SK-N-SH treated with all-trans-retinoic acid at 6 μM for 48 hours (cell line): ENCODE data around the gene PFKP.

Source experiments
- ATAC-seq: fragments of 200-7000 bp; cut with Tn5 transposase; 3 replicates; pipeline ENCODE4 v1.9.1; 2020; ENCODE audit warnings: mild to moderate bottlenecking, moderate library complexity
- ARNTL ChIP-seq: fragments of 450-650 bp; formaldehyde crosslinking; IDR thresholded peaks from 2 replicates; pipeline ENCODE4 v1.5.0; 2020; ENCODE audit warnings: low read depth, mild to moderate bottlenecking, moderate library complexity, borderline replicate concordance
- BACH2 ChIP-seq: fragments of 250-450 bp; sonication (Bioruptor Pico); IDR thresholded peaks from 2 replicates; pipeline ENCODE4 v1.9.0; 2021; ENCODE audit warnings: mild to moderate bottlenecking, borderline replicate concordance
- CREB5 ChIP-seq: fragments of 250-450 bp; sonication (Bioruptor Pico); IDR thresholded peaks from 2 replicates; pipeline ENCODE4 v1.5.1; 2020; ENCODE audit warnings: low read depth, mild to moderate bottlenecking, moderate library complexity
- CSDC2 ChIP-seq: fragments of 250-450 bp; sonication (Bioruptor Pico); IDR thresholded peaks from 2 replicates; pipeline ENCODE4 v1.5.0; 2020; ENCODE audit warnings: mild to moderate bottlenecking, moderate library complexity
- CSRNP3 ChIP-seq: fragments of 250-450 bp; sonication (Bioruptor Pico); IDR thresholded peaks from 2 replicates; pipeline ENCODE4 v1.5.1; 2021; ENCODE audit warnings: mild to moderate bottlenecking, moderate library complexity
- ESRRG ChIP-seq: fragments of 250-450 bp; sonication (Bioruptor Pico); IDR thresholded peaks from 2 replicates; pipeline ENCODE4 v1.6.1; 2021; ENCODE audit warnings: mild to moderate bottlenecking
- GLIS3 ChIP-seq: fragments of 250-450 bp; sonication (Bioruptor Pico); IDR thresholded peaks from 2 replicates; pipeline ENCODE4 v1.5.0; 2020; ENCODE audit warnings: mild to moderate bottlenecking, moderate library complexity
- ISL1 ChIP-seq: fragments of 250-450 bp; sonication (Bioruptor Pico); IDR thresholded peaks from 2 replicates; pipeline ENCODE4 v2.1.2; 2022; ENCODE audit warnings: mild to moderate bottlenecking, moderate library complexity
- OSR1 ChIP-seq: fragments of 250-450 bp; sonication (Bioruptor Pico); IDR thresholded peaks from 2 replicates; pipeline ENCODE4 v1.8.0; 2022; ENCODE audit warnings: moderate library complexity, mild to moderate bottlenecking, inconsistent platforms
- PATZ1 ChIP-seq: fragments of 250-450 bp; sonication (Bioruptor Pico); IDR thresholded peaks from 2 replicates; pipeline ENCODE4 v1.8.0; 2020; ENCODE audit warnings: mild to moderate bottlenecking, moderate library complexity, borderline replicate concordance
- POU6F1 ChIP-seq: fragments of 250-450 bp; sonication (Bioruptor Pico); IDR thresholded peaks from 2 replicates; pipeline ENCODE4 v1.8.0; 2021; ENCODE audit warnings: low read depth, mild to moderate bottlenecking, moderate library complexity, borderline replicate concordance
- PPARA ChIP-seq: fragments of 250-450 bp; sonication (Bioruptor Pico); IDR thresholded peaks from 2 replicates; pipeline ENCODE4 v1.5.0; 2020; ENCODE audit warnings: mild to moderate bottlenecking, borderline replicate concordance
- RARB ChIP-seq: fragments of 250-450 bp; sonication (Bioruptor Pico); IDR thresholded peaks from 2 replicates; pipeline ENCODE4 v1.8.0; 2021; ENCODE audit warnings: mild to moderate bottlenecking, moderate library complexity
- SNAI2 ChIP-seq: fragments of 250-450 bp; sonication (Bioruptor Pico); IDR thresholded peaks from 2 replicates; pipeline ENCODE4 v1.5.0; 2020; ENCODE audit warnings: mild to moderate bottlenecking, moderate library complexity
- TCF4 ChIP-seq: fragments of 250-450 bp; sonication (Bioruptor Pico); IDR thresholded peaks from 2 replicates; pipeline ENCODE4 v1.8.0; 2021; ENCODE audit warnings: mild to moderate bottlenecking, moderate library complexity, borderline replicate concordance
- TOX ChIP-seq: fragments of 250-450 bp; sonication (Bioruptor Pico); IDR thresholded peaks from 2 replicates; pipeline ENCODE4 v1.8.0; 2021; ENCODE audit warnings: mild to moderate bottlenecking, moderate library complexity, borderline replicate concordance
- TSHZ2 ChIP-seq: fragments of 250-450 bp; sonication (Bioruptor Pico); IDR thresholded peaks from 2 replicates; pipeline ENCODE4 v1.5.0; 2020; ENCODE audit warnings: mild to moderate bottlenecking, moderate library complexity
- ZC3H10 ChIP-seq: fragments of 250-450 bp; sonication (Bioruptor Pico); IDR thresholded peaks from 2 replicates; pipeline ENCODE4 v1.5.1; 2021; ENCODE audit warnings: mild to moderate bottlenecking, moderate library complexity
- ZFP3 ChIP-seq: fragments of 250-450 bp; sonication (Bioruptor Pico); IDR thresholded peaks from 2 replicates; pipeline ENCODE4 v1.5.0; 2020; ENCODE audit warnings: mild to moderate bottlenecking, moderate library complexity
- ZFP30 ChIP-seq: fragments of 450-650 bp; formaldehyde crosslinking; IDR thresholded peaks from 2 replicates; pipeline ENCODE4 v1.5.0; 2022; ENCODE audit warnings: mild to moderate bottlenecking, moderate library complexity
- ZNF565 ChIP-seq: fragments of 450-650 bp; formaldehyde crosslinking; conservative IDR thresholded peaks from 2 replicates; pipeline ENCODE4 v1.5.0; 2020; ENCODE audit warnings: low read depth, mild to moderate bottlenecking, moderate library complexity
- ZNF70 ChIP-seq: fragments of 450-650 bp; formaldehyde crosslinking; IDR thresholded peaks from 2 replicates; pipeline ENCODE4 v1.5.0; 2020; ENCODE audit warnings: mild to moderate bottlenecking, moderate library complexity
- ZNF8 ChIP-seq: fragments of 450-650 bp; formaldehyde crosslinking; IDR thresholded peaks from 2 replicates; pipeline ENCODE4 v1.5.0; 2020; ENCODE audit warnings: mild to moderate bottlenecking, moderate library complexity

PFKP gene

GRCh38 chr10:3179174-3179573, 111.8 kb downstream of the PFKP start:
- TF ChIP-seq ZFP30: no peak
- no peak for ATAC-seq

- no peak for TF ChIP-seq ZNF70 (CRISPR knock-in tag)
- TF ChIP-seq CSDC2 (CRISPR knock-in tag): no peak
- TF ChIP-seq PATZ1 (CRISPR knock-in tag): no peak
- TF ChIP-seq CSRNP3: no peak
- no peak for TF ChIP-seq SNAI2
- TF ChIP-seq GLIS3 (CRISPR knock-in tag): no peak
- no peak for TF ChIP-seq TSHZ2
- TF ChIP-seq RARB: no peak
- TF ChIP-seq BACH2 (CRISPR knock-in tag): no peak
- TF ChIP-seq, all 23 proteins: peak for 0
These were observed 113.1 kb downstream of the PFKP start for GRCh38 chr10:3180355-3181025.

GRCh38 chr10:3185386-3185785, 118.0 kb downstream of the PFKP start:
- TF ChIP-seq TCF4 (CRISPR knock-in tag) (no peak), ZFP30 (no peak), ZFP3 (CRISPR knock-in tag) (no peak)
- TF ChIP-seq, all 23 proteins: peak for 0
- no peak for ATAC-seq

More at GRCh38 chr10:3180355-3181025, 113.1 kb downstream of the PFKP start:
- no peak for ATAC-seq

GRCh38 chr10:3186368-3186767, 119.0 kb downstream of the PFKP start:
- no peak for ATAC-seq
- TF ChIP-seq ZNF8 (CRISPR knock-in tag) (no peak), OSR1 (CRISPR knock-in tag) (no peak), CSDC2 (CRISPR knock-in tag) (no peak), TCF4 (CRISPR knock-in tag) (no peak), POU6F1 (CRISPR knock-in tag) (no peak), GLIS3 (CRISPR knock-in tag) (no peak), TOX (CRISPR knock-in tag) (no peak), CREB5 (CRISPR knock-in tag) (no peak), ZC3H10 (no peak), TSHZ2 (no peak), CSRNP3 (no peak), ARNTL (CRISPR knock-in tag) (no peak), ESRRG (no peak), SNAI2 (no peak), ZFP30 (no peak), ISL1 (CRISPR knock-in tag) (no peak), PPARA (CRISPR knock-in tag) (no peak), BACH2 (CRISPR knock-in tag) (no peak), ZNF565 (CRISPR knock-in tag) (no peak)
